Keratinocyte (primary cell): ENCODE measurements around the gene CTTN. TPM values are rescaled to one million over a fixed set of nuclear protein-coding genes. Genes with fewer than 3 reads are reported as not detected.

Source experiments
- DNase-seq: peaks from one replicate; pipeline ENCODE4 v3.0.0-alpha.2; 2011; ENCODE audit warnings: low read depth, missing footprints, low spot score
- FAIRE-seq: peaks from 2 replicates; lab custom pipeline; 2011; peaks lifted over from hg19 to GRCh38; lab: Jason Lieb, UNC
- H2AFZ ChIP-seq: 2 replicates; pipeline ENCODE4 v1.6.0; 2012; ENCODE audit warnings: low read length, control low read depth, inconsistent platforms; ENCODE audit not compliant: control insufficient read depth
- H3K27ac ChIP-seq: 2 replicates; pipeline ENCODE4 v1.5.1; 2011; ENCODE audit warnings: low read length; ENCODE audit not compliant: control insufficient read depth, insufficient read depth
- H3K27me3 ChIP-seq: 3 replicates; pipeline ENCODE4 v1.6.0; 2011; ENCODE audit warnings: low read length; ENCODE audit not compliant: control insufficient read depth, insufficient read depth; ENCODE audit errors: extremely low read depth
- H3K36me3 ChIP-seq, 2 experiments: 2 replicates in 1 of 2; 3 replicates in 1 of 2; pipeline ENCODE4 v1.5.1; 2011; ENCODE audit warnings: low read length in 2 of 2, mild to moderate bottlenecking in 1 of 2; ENCODE audit not compliant: control insufficient read depth in 2 of 2, insufficient read depth in 2 of 2; ENCODE audit errors: extremely low read depth in 1 of 2
- H3K4me1 ChIP-seq: 3 replicates; pipeline ENCODE4 v1.5.1; 2011; ENCODE audit warnings: low read length; ENCODE audit not compliant: control insufficient read depth, insufficient read depth; ENCODE audit errors: extremely low read depth
- H3K4me2 ChIP-seq: 3 replicates; pipeline ENCODE4 v1.6.0; 2011; ENCODE audit warnings: low read depth, low read length; ENCODE audit not compliant: control insufficient read depth, insufficient read depth; ENCODE audit errors: extremely low read depth
- H3K4me3 ChIP-seq, 3 experiments: fragments of 200-600 bp in 1 of 3; sonication (generic) in 1 of 3; 2 replicates in 2 of 3; 3 replicates in 1 of 3; pipeline ENCODE4 v1.5.1; 2011 to 2016; ENCODE audit warnings: low read length in 3 of 3, mild to moderate bottlenecking in 3 of 3, control low read depth in 2 of 3, inconsistent platforms in 1 of 3, low read depth in 1 of 3, mixed read lengths in 1 of 3, mixed run types in 1 of 3, moderate library complexity in 1 of 3; ENCODE audit not compliant: control insufficient read depth in 2 of 3, insufficient read depth in 2 of 3; ENCODE audit errors: extremely low read depth in 1 of 3
- H3K79me2 ChIP-seq: 2 replicates; pipeline ENCODE4 v1.6.0; 2012; ENCODE audit warnings: low read length; ENCODE audit not compliant: control insufficient read depth, insufficient read depth
- H3K9ac ChIP-seq: 3 replicates; pipeline ENCODE4 v1.6.0; 2011; ENCODE audit warnings: low read length; ENCODE audit not compliant: control insufficient read depth, insufficient read depth; ENCODE audit errors: extremely low read depth
- H3K9me1 ChIP-seq: 3 replicates; pipeline ENCODE4 v1.6.0; 2011; ENCODE audit warnings: low read length; ENCODE audit not compliant: control insufficient read depth, insufficient read depth; ENCODE audit errors: extremely low read depth
- H3K9me3 ChIP-seq: 2 replicates; pipeline ENCODE4 v1.5.1; 2012; ENCODE audit warnings: low read depth, low read length; ENCODE audit not compliant: control insufficient read depth
- H4K20me1 ChIP-seq: 3 replicates; pipeline ENCODE4 v1.6.0; 2011; ENCODE audit warnings: low read length; ENCODE audit not compliant: control insufficient read depth, insufficient read depth; ENCODE audit errors: extremely low read depth
- CTCF ChIP-seq, 3 experiments: IDR thresholded peaks in 1 of 3; conservative IDR thresholded peaks in 1 of 3; optimal IDR thresholded peaks in 1 of 3; 2 replicates in 2 of 3; 3 replicates in 1 of 3; pipeline versions ENCODE3 to v1.5.1; 2011; ENCODE audit warnings: low read length in 3 of 3, mild to moderate bottlenecking in 3 of 3, moderate library complexity in 2 of 3, control low read depth in 1 of 3, inconsistent platforms in 1 of 3; ENCODE audit not compliant: insufficient read depth in 2 of 3; ENCODE audit errors: extremely low read depth in 1 of 3
- EZH2 ChIP-seq: IDR thresholded peaks from one replicate; pipeline ENCODE4 v1.6.1; 2012; ENCODE audit warnings: inconsistent platforms, mild to moderate bottlenecking, low read length, moderate library complexity
- dilution Hi-C: fragments of 300-500 bp; cut with MboI; formaldehyde crosslinking; loops from one replicate; pipeline ENCODE4 v1.7.0; 2020; ENCODE audit warnings: low sequenced_read_pairs; ENCODE audit not compliant: extremely low pct_ligation_motif_present
- polyA plus RNA-seq, 5 experiments: library from polyadenylated mRNA; depleted of rRNA in 3 of 5; stranded (reverse) in 3 of 5; stranded (forward) in 1 of 5; unstranded in 1 of 5; fragments of >200 nt; gene quantifications; 1 replicate in 1 of 5; 2 replicates in 3 of 5; 3 replicates in 1 of 5; pipeline versions ENCODE4 v1.2.1 to v1.2.3, GENCODE V29; 2011 to 2012; ENCODE audit warnings: missing spikeins in 2 of 5, low read depth in 1 of 5, low replicate concordance in 1 of 5

Gene CTTN
- polyA plus RNA-seq, 1 donor (not counting 4 experiments of a cell fraction or from before 2014, with no cell fraction given): 184 TPM

- Histone ChIP-seq H3K4me2 (no peak overlapping the region), H3K36me3 (peaks cover 62 to 76% of the 10 kb centered on the region in 2 experiments), H3K9ac (no peak overlapping the region), H3K27ac (no peak overlapping the region), H4K20me1 (peaks cover 12% of the 10 kb centered on the region), H3K4me3 (no peak overlapping the region), H3K9me3 (no peaks in the 10 kb centered on the region), H3K27me3 (no peaks in the 10 kb centered on the region), H3K9me1 (no peaks in the 10 kb centered on the region), H3K79me2 (peaks cover 46% of the 10 kb centered on the region), H3K4me1 (no peaks in the 10 kb centered on the region), H2AFZ (no peak overlapping the region)
- no peak for FAIRE-seq
- TF ChIP-seq EZH2 (no peak), CTCF (optimal IDR thresholded peaks at IDR 0.05 in 1 of 3, IDR thresholded peaks at IDR 0.05 in 1 of 3, conservative IDR thresholded peaks at IDR 0.05 in 1 of 3; ENCODE audit: extremely low read depth in 1 of 3, insufficient read depth in 2 of 3, low read length in 3 of 3) (no peak)
- dilution Hi-C loops: no loop called here
- DNase-seq: no peak
These were observed 21.1 kb downstream of the CTTN start for GRCh38 chr11:70419307-70420007.

- peaks cover 15% of the 10 kb centered on the region for H4K20me1 ChIP-seq
- H3K36me3 ChIP-seq: peaks cover 61 to 74% of the 10 kb centered on the region in 2 experiments
These were observed 21.7 kb downstream of the CTTN start for GRCh38 chr11:70420008-70420464.

More at GRCh38 chr11:70420008-70420464, 21.7 kb downstream of the CTTN start:
- H3K27ac ChIP-seq: no peak overlapping the region
- no peak overlapping the region for H3K4me3 ChIP-seq
- no peak overlapping the region for H3K9ac ChIP-seq
- no peak for TF ChIP-seq CTCF (optimal IDR thresholded peaks at IDR 0.05 in 1 of 3, IDR thresholded peaks at IDR 0.05 in 1 of 3, conservative IDR thresholded peaks at IDR 0.05 in 1 of 3; ENCODE audit: extremely low read depth in 1 of 3, insufficient read depth in 2 of 3, low read length in 3 of 3)
- FAIRE-seq (no peak), DNase-seq (no peak)
- H3K9me1 ChIP-seq: no peaks in the 10 kb centered on the region
- H3K9me3 ChIP-seq: no peaks in the 10 kb centered on the region
- H3K79me2 ChIP-seq: peaks cover 47% of the 10 kb centered on the region
- no peaks in the 10 kb centered on the region for H3K27me3 ChIP-seq
- H3K4me1 ChIP-seq: no peaks in the 10 kb centered on the region
- H3K4me2 ChIP-seq: no peak overlapping the region
- H2AFZ ChIP-seq: no peak overlapping the region
- dilution Hi-C loops: no loop called here
